Ishikawa (cell line): ENCODE results near the gene EGFLAM.

Source experiments
- CEBPB ChIP-seq: IDR thresholded peaks from 2 replicates; pipeline ENCODE4 v1.6.1; 2012
- CREB1 ChIP-seq: IDR thresholded peaks from 2 replicates; pipeline ENCODE4 v1.6.1; 2012; ENCODE audit warnings: low read depth
- EGR1 ChIP-seq: IDR thresholded peaks from 2 replicates; pipeline ENCODE4 v1.6.1; 2012
- EP300 ChIP-seq: IDR thresholded peaks from 2 replicates; pipeline ENCODE4 v1.6.1; 2012; ENCODE audit warnings: borderline replicate concordance
- FOXM1 ChIP-seq: IDR thresholded peaks from 2 replicates; pipeline ENCODE4 v1.6.1; 2012; ENCODE audit warnings: low read depth, borderline replicate concordance
- MAX ChIP-seq: IDR thresholded peaks from 2 replicates; pipeline ENCODE4 v1.6.1; 2012
- NFIC ChIP-seq: IDR thresholded peaks from 2 replicates; pipeline ENCODE4 v1.6.1; 2012
- RAD21 ChIP-seq: IDR thresholded peaks from 2 replicates; pipeline ENCODE4 v1.6.1; 2012; ENCODE audit warnings: low read depth
- REST ChIP-seq: IDR thresholded peaks from 2 replicates; pipeline ENCODE4 v1.6.1; 2012; ENCODE audit warnings: low read depth, mild to moderate bottlenecking
- TAF1 ChIP-seq: IDR thresholded peaks from 2 replicates; pipeline ENCODE4 v1.6.1; 2012; ENCODE audit warnings: low read depth, mild to moderate bottlenecking
- TCF12 ChIP-seq: IDR thresholded peaks from 2 replicates; pipeline ENCODE4 v1.6.1; 2012; ENCODE audit warnings: low read depth
- TEAD4 ChIP-seq: IDR thresholded peaks from 2 replicates; pipeline ENCODE4 v1.6.1; 2012
- USF1 ChIP-seq: IDR thresholded peaks from 2 replicates; pipeline ENCODE4 v1.6.1; 2012
- YY1 ChIP-seq: IDR thresholded peaks from 2 replicates; pipeline ENCODE4 v1.6.1; 2012; ENCODE audit warnings: low read depth
- ZBTB7A ChIP-seq: IDR thresholded peaks from 2 replicates; pipeline ENCODE4 v1.6.1; 2012; ENCODE audit warnings: low read depth

Gene EGFLAM

DNA sequence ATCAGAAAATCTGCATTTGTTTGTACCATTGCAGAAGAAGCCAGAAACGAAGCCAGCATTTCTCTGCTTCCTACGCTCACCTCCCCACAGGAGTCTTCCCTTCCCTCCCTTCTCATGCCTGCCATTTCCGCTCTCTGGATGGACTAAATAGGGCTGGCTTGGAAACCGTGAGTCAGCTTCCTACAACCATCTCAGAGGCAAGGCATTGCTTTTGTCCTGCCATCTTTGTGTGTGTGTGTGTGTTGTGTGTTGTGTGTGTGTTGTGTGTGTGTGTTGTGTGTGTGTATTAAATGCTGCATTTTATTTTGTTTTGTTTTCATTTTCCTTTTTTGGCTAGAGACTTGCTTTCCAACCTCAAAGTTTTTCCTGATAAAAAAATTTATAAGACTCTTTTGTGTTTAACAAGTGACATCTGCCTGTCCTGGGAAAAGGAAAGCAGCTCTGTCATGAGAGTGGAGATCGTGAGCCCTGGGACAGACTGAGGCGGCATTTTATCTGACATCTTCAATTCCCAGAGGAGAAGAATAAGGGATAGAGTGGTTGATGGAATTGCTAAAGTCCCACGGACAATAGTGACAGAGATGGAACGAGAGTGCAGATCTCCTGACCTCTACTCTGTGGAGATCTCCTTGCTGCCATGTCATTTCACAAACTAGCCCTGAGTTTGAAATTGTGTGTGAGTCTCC, 7.5 kb upstream of the EGFLAM start:
- TF ChIP-seq YY1 (no peak), MAX (no peak), TCF12 (no peak), TAF1 (no peak)

DNA sequence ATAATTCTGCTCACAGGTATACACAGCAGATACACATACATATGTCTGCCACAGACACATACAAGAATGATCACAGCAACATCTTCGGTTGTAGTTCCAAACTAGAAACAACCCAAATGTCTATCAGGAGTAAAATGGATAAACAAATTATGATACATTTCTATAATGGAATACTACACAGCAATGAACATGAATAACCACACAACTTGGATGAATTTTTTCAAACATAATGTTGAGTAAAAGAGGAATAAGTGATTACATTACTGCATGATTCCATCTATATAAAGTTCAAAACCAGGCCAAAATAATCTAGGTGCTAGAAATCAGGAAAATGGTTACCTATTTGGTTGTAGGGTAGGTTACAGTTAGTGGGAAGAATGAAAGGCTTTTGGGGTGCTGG, 4.6 kb upstream of the EGFLAM start:
- TF ChIP-seq TEAD4 (no peak), EP300 (no peak), REST (no peak), RAD21 (no peak), ZBTB7A (no peak), TCF12 (no peak), CREB1 (no peak), CEBPB (no peak), MAX (no peak), YY1 (no peak), USF1 (no peak)

GRCh38 chr5:38257308-38258041, 884 bp upstream of the EGFLAM start:
- TF ChIP-seq TAF1 (no peak), REST (no peak), MAX (no peak), USF1 (no peak), NFIC (no peak), YY1 (no peak), EP300 (no peak), ZBTB7A (no peak)

DNA sequence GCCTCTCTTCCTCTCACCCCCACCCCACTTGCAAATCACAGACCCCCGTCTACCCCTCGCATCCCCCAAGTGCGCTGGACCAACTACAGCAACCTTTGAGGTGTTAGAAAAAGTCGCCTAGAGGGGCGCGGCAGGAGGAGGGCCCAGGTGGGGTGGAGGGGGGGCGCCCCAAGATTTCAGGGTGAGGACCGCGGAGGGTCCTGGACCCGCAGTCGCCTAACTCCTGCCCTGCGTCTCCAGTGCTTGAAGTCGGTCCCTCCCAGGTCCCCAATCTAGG, 379 bp upstream of the EGFLAM start:
- TF ChIP-seq NFIC, result no peak
- no peak for TF ChIP-seq CEBPB
- no peak for TF ChIP-seq ZBTB7A
- no peak for TF ChIP-seq YY1
- TF ChIP-seq MAX, result no peak
- TF ChIP-seq FOXM1, result no peak
- TF ChIP-seq TCF12, result no peak
- TF ChIP-seq USF1, result no peak
- TF ChIP-seq TAF1, result no peak
- TF ChIP-seq EP300, result no peak
- TF ChIP-seq TEAD4, result no peak
- no peak for TF ChIP-seq EGR1
- no peak for TF ChIP-seq CREB1
- TF ChIP-seq REST, result no peak
- no peak for TF ChIP-seq RAD21
